HepG2 (cell line): Measurements from ENCODE around the gene ILRUN. TPM values are rescaled to one million over a fixed set of nuclear protein-coding genes. Genes with fewer than 3 reads are reported as not detected.

ENCODE experiments used
- ARID5B ChIP-seq: IDR thresholded peaks from 2 replicates; pipeline ENCODE4 v1.4.0; 2020; ENCODE audit warnings: mild to moderate bottlenecking, missing genetic modification reagents
- EED ChIP-seq: sonication (generic); formaldehyde crosslinking; IDR thresholded peaks from 2 replicates; pipeline ENCODE4 v1.5.0; 2020; ENCODE audit warnings: mild to moderate bottlenecking, missing genetic modification reagents
- EHMT2 ChIP-seq: fragments of 200-600 bp; sonication (generic); IDR thresholded peaks from 2 replicates; pipeline ENCODE4 v1.7.0; 2017; ENCODE audit warnings: antibody characterized with exemption, low read depth, low read length, borderline replicate concordance
- FOXA3 ChIP-seq: IDR thresholded peaks from 2 replicates; pipeline ENCODE4 v1.6.1; 2016; ENCODE audit warnings: missing genetic modification reagents, missing compliant biosample characterization
- GZF1 ChIP-seq: sonication (generic); formaldehyde crosslinking; IDR thresholded peaks from 2 replicates; pipeline ENCODE4 v1.5.1; 2020; ENCODE audit warnings: mild to moderate bottlenecking, missing genetic modification reagents
- KDM6A ChIP-seq: IDR thresholded peaks from 2 replicates; pipeline ENCODE4 v1.6.1; 2016; ENCODE audit warnings: low read depth
- MED1 ChIP-seq: sonication (generic); formaldehyde crosslinking; IDR thresholded peaks from 2 replicates; pipeline ENCODE4 v1.4.0; 2020; ENCODE audit warnings: missing genetic modification reagents
- MIXL1 ChIP-seq: IDR thresholded peaks from 2 replicates; pipeline ENCODE4 v1.6.1; 2016
- NPAS2 ChIP-seq: sonication (generic); formaldehyde crosslinking; IDR thresholded peaks from 2 replicates; pipeline ENCODE4 v1.8.0; 2022; ENCODE audit warnings: mild to moderate bottlenecking, missing genetic modification reagents, borderline replicate concordance
- NR2F2 ChIP-seq: IDR thresholded peaks from 2 replicates; pipeline ENCODE4 v1.6.1; 2012; ENCODE audit warnings: low read depth, inconsistent platforms, borderline replicate concordance
- PAXIP1 ChIP-seq: sonication (generic); formaldehyde crosslinking; conservative IDR thresholded peaks from 2 replicates; pipeline ENCODE4 v1.4.0; 2020; ENCODE audit warnings: mild to moderate bottlenecking, missing genetic modification reagents, moderate library complexity
- PHB2 ChIP-seq: fragments of 450-650 bp; IDR thresholded peaks from 2 replicates; pipeline ENCODE4 v1.6.1; 2018; ENCODE audit not compliant: partially characterized antibody
- POLR2AphosphoS5 ChIP-seq: IDR thresholded peaks from 2 replicates; pipeline ENCODE4 v1.6.1; 2012; ENCODE audit warnings: low read depth, low read length
- SOX13 ChIP-seq, 3 experiments: fragments of 450-650 bp in 1 of 3; sonication (generic) in 1 of 3; formaldehyde crosslinking in 1 of 3; IDR thresholded peaks in 2 of 3; conservative IDR thresholded peaks in 1 of 3; 2 replicates each; pipeline versions ENCODE4 v1.5.0 to v1.6.1; 2016 to 2020; ENCODE audit warnings: antibody characterized with exemption in 1 of 3, mild to moderate bottlenecking in 1 of 3, missing compliant biosample characterization in 1 of 3, missing genetic modification reagents in 1 of 3, moderate library complexity in 1 of 3
- SOX5 ChIP-seq: IDR thresholded peaks from 2 replicates; pipeline ENCODE4 v1.6.1; 2016; ENCODE audit warnings: borderline replicate concordance
- THAP9 ChIP-seq: sonication (generic); formaldehyde crosslinking; IDR thresholded peaks from 2 replicates; pipeline ENCODE4; 2020; ENCODE audit warnings: missing genetic modification reagents, mild to moderate bottlenecking, borderline replicate concordance
- THYN1 ChIP-seq: sonication (generic); formaldehyde crosslinking; IDR thresholded peaks from 2 replicates; pipeline ENCODE4 v1.8.1; 2023; ENCODE audit warnings: low read depth, mild to moderate bottlenecking, moderate library complexity, missing genetic modification reagents, borderline replicate concordance
- TP53 ChIP-seq: sonication (generic); formaldehyde crosslinking; conservative IDR thresholded peaks from 2 replicates; pipeline ENCODE4 v1.4.0; 2020; ENCODE audit warnings: missing genetic modification reagents
- ZFP82 ChIP-seq: sonication (generic); formaldehyde crosslinking; IDR thresholded peaks from 2 replicates; pipeline ENCODE4 v1.5.1; 2020; ENCODE audit warnings: mild to moderate bottlenecking, missing genetic modification reagents, borderline replicate concordance
- ZNF775 ChIP-seq: sonication (generic); formaldehyde crosslinking; IDR thresholded peaks from 2 replicates; pipeline ENCODE4 v1.4.0; 2020; ENCODE audit warnings: missing genetic modification reagents, mild to moderate bottlenecking, moderate library complexity, borderline replicate concordance
- ZSCAN9 ChIP-seq: IDR thresholded peaks from 2 replicates; pipeline ENCODE4 v1.6.1; 2016; ENCODE audit warnings: borderline replicate concordance
- polyA plus RNA-seq, 8 experiments: library from polyadenylated mRNA; depleted of rRNA in 3 of 8; stranded (reverse) in 7 of 8; unstranded in 1 of 8; fragments of >200 nt; fragmentation: Illumina TruSeq in 4 of 8; extraction: Trizol in 4 of 8; gene quantifications; 2 replicates each; pipeline versions ENCODE4 v1.2.1 to v1.2.3, GENCODE V29; 2011 to 2016; ENCODE audit warnings: low read depth in 4 of 8, missing spikeins in 1 of 8, mixed read lengths in 1 of 8; ENCODE audit not compliant: insufficient read depth in 1 of 8
- total RNA-seq, 5 experiments: library from RNA; depleted of rRNA; stranded (reverse); fragments of >200 nt; fragmentation: Illumina TruSeq; extraction: Trizol; gene quantifications; 2 replicates each; pipeline ENCODE4 v1.2.3, GENCODE V29; 2016; ENCODE audit warnings: low read depth in 1 of 5

Gene ILRUN
- total and polyA plus RNA-seq, 2 of the 13 experiments (the other 11 are each of a cell fraction or from before 2014, with no cell fraction given), result 45.5 to 66.6 TPM

- TF ChIP-seq ZNF775 (CRISPR knock-in tag) (no peak), MIXL1 (CRISPR knock-in tag) (peak; percentile 84), POLR2AphosphoS5 (no peak), THYN1 (CRISPR knock-in tag) (0 out of 2 replicates have a peak, but pooled peaks have one; percentile 28), ZFP82 (CRISPR knock-in tag) (no peak), SOX13 (IDR thresholded peaks at IDR 0.05) (no peak), SOX13 (CRISPR knock-in tag; conservative IDR thresholded peaks at IDR 0.05 in 1 of 2, IDR thresholded peaks at IDR 0.05 in 1 of 2) (peak in 1 of 2 experiments; percentile 83; a peak in 2 of 4 replicates), NR2F2 (peak; percentile 68; the same call in 1 of the 2 replicates), PHB2 (no peak), SOX5 (CRISPR knock-in tag) (peak; percentile 73; the same call in 1 of the 2 replicates), ZSCAN9 (CRISPR knock-in tag) (no peak), NPAS2 (CRISPR knock-in tag) (no peak), FOXA3 (peak; percentile 82), MED1 (CRISPR knock-in tag) (peak; percentile 56), THAP9 (CRISPR knock-in tag) (no peak), KDM6A (CRISPR knock-in tag) (peak; percentile 43; the same call in 1 of the 2 replicates), ARID5B (CRISPR knock-in tag) (peak; percentile 45; the same call in 1 of the 2 replicates), PAXIP1 (CRISPR knock-in tag) (peak; percentile 90), EED (CRISPR knock-in tag) (no peak), TP53 (no peak), EHMT2 (peak; percentile 15; the same call in 1 of the 2 replicates), GZF1 (CRISPR knock-in tag) (0 out of 2 replicates have a peak, but pooled peaks have one; percentile 13)
These were observed 22.3 kb downstream of the ILRUN start (continued) for GRCh38 chr6:34674268-34674639.
